SU-DHL-6 (cell line): ENCODE results near the gene PATZ1.

Experiments used
- EZH2phosphoT487 ChIP-seq: fragments of 200-600 bp; sonication (generic), shearing (Covaris generic); conservative IDR thresholded peaks from 2 replicates; pipeline ENCODE4 v1.6.1; 2018; ENCODE audit warnings: mild to moderate bottlenecking, antibody characterized with exemption, low read length, moderate library complexity, mixed read lengths
- TF ChIP-seq, protein P1 (sequence below): fragments of 200-600 bp; sonication (generic); IDR thresholded peaks from one replicate; pipeline ENCODE4 v1.5.1; 2017; ENCODE audit warnings: antibody characterized with exemption, mild to moderate bottlenecking, low read length, moderate library complexity; ENCODE audit not compliant: insufficient read depth, poor library complexity, severe bottlenecking

DNA sequence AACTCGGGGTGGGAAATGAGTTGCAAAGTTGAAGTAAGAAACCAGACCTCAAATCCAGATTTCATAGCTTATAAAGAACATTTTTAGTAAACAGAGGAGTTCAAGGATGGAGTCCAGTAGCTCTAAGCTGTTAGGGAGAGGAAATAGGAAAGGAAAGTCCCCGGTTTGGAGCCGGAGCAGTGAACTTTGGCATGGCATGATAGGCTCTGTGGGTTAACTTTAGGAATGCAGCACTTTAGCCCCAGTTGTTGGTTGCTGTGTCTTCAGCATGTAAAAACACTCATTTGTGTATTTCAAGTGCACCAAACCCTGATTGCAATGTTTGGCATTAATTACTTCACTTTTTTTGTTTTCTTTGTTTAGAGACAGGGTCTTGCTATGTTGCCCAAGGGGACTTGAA is 45.2 kb downstream of the PATZ1 start:
- TF ChIP-seq, protein P1, sequence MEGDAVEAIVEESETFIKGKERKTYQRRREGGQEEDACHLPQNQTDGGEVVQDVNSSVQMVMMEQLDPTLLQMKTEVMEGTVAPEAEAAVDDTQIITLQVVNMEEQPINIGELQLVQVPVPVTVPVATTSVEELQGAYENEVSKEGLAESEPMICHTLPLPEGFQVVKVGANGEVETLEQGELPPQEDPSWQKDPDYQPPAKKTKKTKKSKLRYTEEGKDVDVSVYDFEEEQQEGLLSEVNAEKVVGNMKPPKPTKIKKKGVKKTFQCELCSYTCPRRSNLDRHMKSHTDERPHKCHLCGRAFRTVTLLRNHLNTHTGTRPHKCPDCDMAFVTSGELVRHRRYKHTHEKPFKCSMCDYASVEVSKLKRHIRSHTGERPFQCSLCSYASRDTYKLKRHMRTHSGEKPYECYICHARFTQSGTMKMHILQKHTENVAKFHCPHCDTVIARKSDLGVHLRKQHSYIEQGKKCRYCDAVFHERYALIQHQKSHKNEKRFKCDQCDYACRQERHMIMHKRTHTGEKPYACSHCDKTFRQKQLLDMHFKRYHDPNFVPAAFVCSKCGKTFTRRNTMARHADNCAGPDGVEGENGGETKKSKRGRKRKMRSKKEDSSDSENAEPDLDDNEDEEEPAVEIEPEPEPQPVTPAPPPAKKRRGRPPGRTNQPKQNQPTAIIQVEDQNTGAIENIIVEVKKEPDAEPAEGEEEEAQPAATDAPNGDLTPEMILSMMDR: no peak
- no peak for TF ChIP-seq EZH2phosphoT487
